Kidney epithelial cell (primary cell): Measurements from ENCODE around the gene SGPL1. TPM values are rescaled to one million over a fixed set of nuclear protein-coding genes. Genes with fewer than 3 reads are reported as not detected.
A peak's percentile ranks its signal among the peaks of the same experiment; 100 is the strongest.

Experiments used
- DNase-seq: peaks from one replicate; pipeline ENCODE4 v3.0.0-alpha.2; 2010; ENCODE audit warnings: low read depth
- H3K27me3 ChIP-seq: 2 replicates; pipeline ENCODE4 v1.6.0; 2011; ENCODE audit warnings: low read length; ENCODE audit not compliant: control insufficient read depth, insufficient read depth
- H3K36me3 ChIP-seq: 2 replicates; pipeline ENCODE4 v1.5.1; 2011; ENCODE audit warnings: low read length; ENCODE audit not compliant: control insufficient read depth, insufficient read depth
- H3K4me3 ChIP-seq: 2 replicates; pipeline ENCODE4 v1.5.1; 2011; ENCODE audit warnings: low read depth, mild to moderate bottlenecking, control low read depth, low read length
- total RNA-seq: library from RNA; depleted of rRNA; stranded (reverse); fragments of >200 nt; gene quantifications from 2 replicates; pipeline ENCODE4 v1.2.3, GENCODE V29; 2015
- TF ChIP-seq, protein P1 (sequence below): IDR thresholded peaks from 2 replicates; pipeline ENCODE4 v1.5.1; 2011; ENCODE audit warnings: mild to moderate bottlenecking, moderate library complexity, low read length, control low read depth, inconsistent platforms; ENCODE audit not compliant: insufficient read depth, poor library complexity, severe bottlenecking

SGPL1 gene
- total RNA-seq, 1 donor from 2014 or later, result 83.5 TPM

DNA sequence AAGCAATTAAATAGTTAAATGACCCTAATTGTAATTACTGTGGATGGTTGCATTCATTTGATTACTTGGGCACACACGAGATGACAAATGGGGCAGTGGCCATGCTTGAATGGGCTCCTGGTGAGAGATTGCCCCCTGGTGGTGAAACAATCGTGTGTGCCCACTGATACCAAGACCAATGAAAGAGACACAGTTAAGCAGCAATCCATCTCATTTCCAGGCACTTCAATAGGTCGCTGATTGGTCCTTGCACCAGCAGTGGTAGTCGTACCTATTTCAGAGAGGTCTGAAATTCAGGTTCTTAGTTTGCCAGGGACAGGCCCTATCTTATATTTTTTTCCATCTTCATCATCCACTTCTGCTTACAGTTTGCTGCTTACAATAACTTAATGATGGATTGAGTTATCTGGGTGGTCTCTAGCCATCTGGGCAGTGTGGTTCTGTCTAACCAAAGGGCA, 64.4 kb downstream of the SGPL1 start:
- DNase-seq, result no peak
- Histone ChIP-seq H3K27me3 (no peaks in the 10 kb centered on the region), H3K36me3 (peaks cover 1% of the 10 kb centered on the region), H3K4me3 (no peak overlapping the region)
- TF ChIP-seq, protein P1, sequence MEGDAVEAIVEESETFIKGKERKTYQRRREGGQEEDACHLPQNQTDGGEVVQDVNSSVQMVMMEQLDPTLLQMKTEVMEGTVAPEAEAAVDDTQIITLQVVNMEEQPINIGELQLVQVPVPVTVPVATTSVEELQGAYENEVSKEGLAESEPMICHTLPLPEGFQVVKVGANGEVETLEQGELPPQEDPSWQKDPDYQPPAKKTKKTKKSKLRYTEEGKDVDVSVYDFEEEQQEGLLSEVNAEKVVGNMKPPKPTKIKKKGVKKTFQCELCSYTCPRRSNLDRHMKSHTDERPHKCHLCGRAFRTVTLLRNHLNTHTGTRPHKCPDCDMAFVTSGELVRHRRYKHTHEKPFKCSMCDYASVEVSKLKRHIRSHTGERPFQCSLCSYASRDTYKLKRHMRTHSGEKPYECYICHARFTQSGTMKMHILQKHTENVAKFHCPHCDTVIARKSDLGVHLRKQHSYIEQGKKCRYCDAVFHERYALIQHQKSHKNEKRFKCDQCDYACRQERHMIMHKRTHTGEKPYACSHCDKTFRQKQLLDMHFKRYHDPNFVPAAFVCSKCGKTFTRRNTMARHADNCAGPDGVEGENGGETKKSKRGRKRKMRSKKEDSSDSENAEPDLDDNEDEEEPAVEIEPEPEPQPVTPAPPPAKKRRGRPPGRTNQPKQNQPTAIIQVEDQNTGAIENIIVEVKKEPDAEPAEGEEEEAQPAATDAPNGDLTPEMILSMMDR, result peak; percentile 89

DNA sequence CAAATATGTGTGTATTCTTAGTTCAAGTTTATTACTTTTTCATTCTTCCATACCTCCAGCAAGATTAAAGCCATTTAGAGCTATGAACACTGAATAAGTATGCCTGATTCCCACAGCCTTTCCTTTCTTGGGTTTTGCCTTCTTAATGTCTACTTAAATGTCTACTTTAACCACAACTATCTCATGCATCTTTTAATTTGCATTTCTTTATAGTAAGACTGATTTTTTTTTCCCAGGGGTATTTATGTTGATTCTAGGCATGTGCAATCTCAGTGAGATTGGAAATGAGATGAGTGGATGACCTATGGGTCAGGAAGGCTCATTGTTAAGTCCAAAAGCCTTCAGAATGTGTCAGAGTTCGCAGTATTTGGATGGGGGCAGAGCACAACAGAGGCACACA, 69.0 kb downstream of the SGPL1 start:
- no peak for DNase-seq
- peaks cover 1% of the 10 kb centered on the region for H3K36me3 ChIP-seq
- no peak overlapping the region for H3K4me3 ChIP-seq
- no peaks in the 10 kb centered on the region for H3K27me3 ChIP-seq
- TF ChIP-seq, protein P1, result no peak

DNA sequence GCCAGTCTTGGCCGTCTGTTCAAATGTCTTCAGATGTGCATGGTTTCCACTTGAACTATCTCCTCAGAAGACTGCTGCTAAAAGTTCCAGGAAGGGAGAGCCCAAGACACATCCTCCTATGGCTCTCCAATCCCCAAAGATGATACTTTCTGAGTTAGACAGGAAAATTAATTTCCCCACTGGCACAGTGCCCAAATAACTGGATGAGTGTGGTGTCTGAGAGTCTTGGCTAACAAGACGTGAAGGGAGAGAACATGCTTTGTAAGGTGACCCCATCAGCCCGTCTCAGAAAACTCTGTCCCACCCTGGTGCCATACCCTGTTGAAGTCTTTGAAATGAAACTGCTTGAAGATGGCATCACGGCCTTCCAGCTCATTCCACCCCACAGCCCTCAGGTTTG, 69.7 kb downstream of the SGPL1 start:
- Histone ChIP-seq H3K27me3 (no peaks in the 10 kb centered on the region), H3K4me3 (no peak overlapping the region), H3K36me3 (peaks cover 1% of the 10 kb centered on the region)
- no peak for DNase-seq
- TF ChIP-seq, protein P1, result no peak

DNA sequence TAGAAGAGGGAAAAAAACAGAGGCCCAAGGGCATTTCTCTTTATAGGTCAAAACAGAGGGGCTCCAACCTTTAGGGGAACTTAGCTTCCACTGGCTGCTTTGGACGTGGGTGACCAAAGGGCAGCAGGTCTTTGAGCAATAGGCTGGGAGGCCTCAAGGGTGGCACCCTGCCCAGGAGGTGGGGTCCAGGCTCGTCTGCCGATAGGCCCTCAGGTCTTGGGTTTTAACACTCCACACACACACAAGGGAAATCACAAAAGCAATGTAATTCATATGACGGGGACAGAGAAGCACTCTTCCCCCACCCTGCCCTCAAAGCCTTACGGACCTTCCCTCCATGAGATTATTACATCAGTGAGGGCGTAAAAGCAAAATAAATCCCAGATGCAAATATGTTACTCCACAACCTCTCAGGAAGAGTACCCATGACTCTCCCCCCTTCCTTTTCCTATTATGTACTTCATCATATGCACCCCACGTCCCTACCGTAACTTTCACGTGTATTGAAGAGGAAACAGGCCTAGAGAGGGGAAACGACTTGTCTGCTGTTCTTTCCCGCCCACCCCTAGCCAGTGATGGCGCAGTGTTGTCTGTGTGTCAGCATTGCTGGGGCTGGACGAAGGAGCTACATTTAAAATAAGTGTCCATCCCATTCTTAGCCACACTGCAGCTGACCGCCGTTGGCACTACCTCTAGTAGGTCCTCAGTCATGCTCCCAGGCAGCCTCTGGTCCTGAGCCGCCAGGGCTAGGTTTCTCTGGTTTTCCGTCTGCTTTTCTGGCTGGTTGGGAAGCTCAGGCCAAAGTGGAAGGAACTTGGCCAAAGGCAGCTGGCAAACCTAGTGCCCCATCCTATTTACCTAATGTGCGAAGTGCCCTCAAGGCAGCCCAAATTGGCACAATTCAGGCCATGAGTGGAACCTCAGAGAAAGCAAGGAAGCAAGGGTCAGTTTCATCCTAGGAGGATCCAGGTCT, 70.5 kb downstream of the SGPL1 start:
- TF ChIP-seq, protein P1, result no peak
- H3K36me3 ChIP-seq, result peaks cover 1% of the 10 kb centered on the region
- no peak for DNase-seq
- H3K4me3 ChIP-seq, result no peak overlapping the region
- H3K27me3 ChIP-seq, result no peaks in the 10 kb centered on the region

DNA sequence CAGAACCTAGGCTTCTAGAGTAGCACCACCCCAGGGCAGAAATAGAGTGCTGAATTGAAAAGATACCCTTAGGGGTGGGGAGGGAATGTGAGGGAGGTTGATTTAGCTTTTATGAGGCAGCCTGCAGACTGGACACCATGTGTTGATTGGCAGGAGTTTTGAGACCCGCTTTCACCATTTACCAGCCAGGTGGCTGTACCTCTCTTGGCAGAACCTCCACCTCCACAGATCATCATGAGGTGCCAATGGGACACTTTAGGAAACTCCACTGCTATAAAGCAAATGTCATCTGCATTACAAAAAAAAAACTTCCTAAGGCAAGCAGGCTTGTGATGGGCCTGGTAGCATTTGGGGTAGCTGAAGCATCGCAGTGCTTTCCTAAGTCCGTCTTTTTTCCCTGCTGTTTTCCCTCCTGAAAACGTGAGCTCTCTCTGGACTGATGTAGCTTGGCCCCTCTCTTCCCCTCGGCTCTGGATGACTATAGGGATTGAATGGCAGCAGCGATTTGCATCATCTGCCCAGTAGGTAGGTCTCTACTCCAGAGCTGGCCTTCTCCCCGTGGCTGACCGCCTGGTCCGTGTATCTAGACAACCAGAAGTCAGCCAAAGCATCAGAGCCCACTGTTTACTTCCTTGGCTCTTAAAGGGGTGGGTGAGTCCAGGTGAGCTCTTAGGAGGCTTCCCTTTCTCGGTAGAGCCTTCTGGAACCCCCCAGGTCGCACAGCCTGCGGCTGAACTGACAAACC, 71.3 kb downstream of the SGPL1 start:
- Histone ChIP-seq H3K4me3 (peak overlapping the region; percentile 59), H3K36me3 (no peaks in the 10 kb centered on the region), H3K27me3 (no peaks in the 10 kb centered on the region)
- TF ChIP-seq, protein P1, result no peak
- no peak for DNase-seq
